ENCODE measurements around the gene PPARD. TPM values are rescaled to one million over a fixed set of nuclear protein-coding genes. Genes with fewer than 3 reads are reported as not detected.

Gene PPARD
- polyA plus RNA-seq, 1 experiment = 26.9 TPM

DNA sequence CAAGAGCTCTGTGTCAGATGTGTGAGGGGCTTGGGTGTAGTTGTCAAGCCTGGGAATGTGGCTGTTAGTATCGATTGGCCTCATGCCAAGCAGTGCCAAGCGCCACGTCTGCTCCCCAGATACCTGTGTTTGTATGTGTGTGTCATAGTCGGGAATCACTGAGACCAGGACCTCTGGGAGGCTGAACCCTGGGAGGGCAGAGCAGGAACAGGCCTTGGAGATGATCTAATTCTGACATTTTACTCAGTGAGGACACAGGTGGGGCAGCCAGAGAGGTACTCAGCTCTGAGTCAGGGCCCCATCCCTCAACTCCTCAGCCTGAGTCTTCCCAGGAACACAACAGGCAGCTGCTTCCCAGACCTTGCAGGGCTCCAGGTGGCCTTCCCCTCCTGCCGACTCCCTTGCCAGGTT, 58.5 kb downstream of the PPARD start:
- TF ChIP-seq, protein P1, sequence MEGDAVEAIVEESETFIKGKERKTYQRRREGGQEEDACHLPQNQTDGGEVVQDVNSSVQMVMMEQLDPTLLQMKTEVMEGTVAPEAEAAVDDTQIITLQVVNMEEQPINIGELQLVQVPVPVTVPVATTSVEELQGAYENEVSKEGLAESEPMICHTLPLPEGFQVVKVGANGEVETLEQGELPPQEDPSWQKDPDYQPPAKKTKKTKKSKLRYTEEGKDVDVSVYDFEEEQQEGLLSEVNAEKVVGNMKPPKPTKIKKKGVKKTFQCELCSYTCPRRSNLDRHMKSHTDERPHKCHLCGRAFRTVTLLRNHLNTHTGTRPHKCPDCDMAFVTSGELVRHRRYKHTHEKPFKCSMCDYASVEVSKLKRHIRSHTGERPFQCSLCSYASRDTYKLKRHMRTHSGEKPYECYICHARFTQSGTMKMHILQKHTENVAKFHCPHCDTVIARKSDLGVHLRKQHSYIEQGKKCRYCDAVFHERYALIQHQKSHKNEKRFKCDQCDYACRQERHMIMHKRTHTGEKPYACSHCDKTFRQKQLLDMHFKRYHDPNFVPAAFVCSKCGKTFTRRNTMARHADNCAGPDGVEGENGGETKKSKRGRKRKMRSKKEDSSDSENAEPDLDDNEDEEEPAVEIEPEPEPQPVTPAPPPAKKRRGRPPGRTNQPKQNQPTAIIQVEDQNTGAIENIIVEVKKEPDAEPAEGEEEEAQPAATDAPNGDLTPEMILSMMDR (IDR thresholded peaks at IDR 0.05; ENCODE audit: low read depth, low read length) = no peak
- H3K4me3 ChIP-seq (ENCODE audit: low read depth, low read length) = no peak overlapping the region
- POLR2A ChIA-PET = no interaction called here
- H3K27ac ChIP-seq (ENCODE audit: low read depth, low read length) = no peak overlapping the region
- CTCF ChIA-PET = interaction anchor here (5.2 kb wide), 1 partner anchor 14 kb away, joined by 18 read pairs; no protein-coding TSS in a partner anchor
- H3K9me3 ChIP-seq (ENCODE audit: control insufficient read depth, insufficient read depth, low read length) = no peaks in the 10 kb centered on the region
- DNase-seq (ENCODE audit: low read depth, low spot score) = no peak
- no peaks in the 10 kb centered on the region for H3K27me3 ChIP-seq (ENCODE audit: control insufficient read depth, insufficient read depth, low read length)

DNA sequence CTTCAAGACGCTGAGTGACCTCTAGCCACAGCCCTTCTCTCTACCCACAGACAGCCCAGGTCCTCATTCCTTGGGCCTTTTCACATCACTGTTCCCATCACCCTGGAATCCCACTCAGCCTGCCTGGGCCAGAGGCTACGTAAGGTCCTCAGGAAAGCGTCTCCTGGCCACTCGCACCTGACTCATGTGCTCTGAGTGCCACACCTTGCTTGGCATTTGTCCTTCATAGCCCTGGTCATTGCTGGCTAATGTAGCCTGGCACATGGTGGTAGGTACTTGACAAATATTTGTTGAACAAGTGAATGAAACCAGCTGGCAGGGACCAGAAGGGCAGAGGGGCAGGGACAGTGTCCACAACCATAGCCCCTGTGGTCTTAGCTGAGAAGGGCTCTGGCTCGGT, 59.2 kb downstream of the PPARD start:
- no peaks in the 10 kb centered on the region for H3K27me3 ChIP-seq (ENCODE audit: control insufficient read depth, insufficient read depth, low read length)
- no peak overlapping the region for H3K27ac ChIP-seq (ENCODE audit: low read depth, low read length)
- no peak overlapping the region for H3K4me3 ChIP-seq (ENCODE audit: low read depth, low read length)
- TF ChIP-seq, protein P1 (IDR thresholded peaks at IDR 0.05; ENCODE audit: low read depth, low read length) = no peak
- CTCF ChIA-PET = interaction anchor here (5.2 kb wide), 1 partner anchor 14 kb away, joined by 18 read pairs; no protein-coding TSS in a partner anchor
- H3K9me3 ChIP-seq (ENCODE audit: control insufficient read depth, insufficient read depth, low read length) = no peaks in the 10 kb centered on the region
- DNase-seq (ENCODE audit: low read depth, low spot score) = no peak
- POLR2A ChIA-PET = no interaction called here

DNA sequence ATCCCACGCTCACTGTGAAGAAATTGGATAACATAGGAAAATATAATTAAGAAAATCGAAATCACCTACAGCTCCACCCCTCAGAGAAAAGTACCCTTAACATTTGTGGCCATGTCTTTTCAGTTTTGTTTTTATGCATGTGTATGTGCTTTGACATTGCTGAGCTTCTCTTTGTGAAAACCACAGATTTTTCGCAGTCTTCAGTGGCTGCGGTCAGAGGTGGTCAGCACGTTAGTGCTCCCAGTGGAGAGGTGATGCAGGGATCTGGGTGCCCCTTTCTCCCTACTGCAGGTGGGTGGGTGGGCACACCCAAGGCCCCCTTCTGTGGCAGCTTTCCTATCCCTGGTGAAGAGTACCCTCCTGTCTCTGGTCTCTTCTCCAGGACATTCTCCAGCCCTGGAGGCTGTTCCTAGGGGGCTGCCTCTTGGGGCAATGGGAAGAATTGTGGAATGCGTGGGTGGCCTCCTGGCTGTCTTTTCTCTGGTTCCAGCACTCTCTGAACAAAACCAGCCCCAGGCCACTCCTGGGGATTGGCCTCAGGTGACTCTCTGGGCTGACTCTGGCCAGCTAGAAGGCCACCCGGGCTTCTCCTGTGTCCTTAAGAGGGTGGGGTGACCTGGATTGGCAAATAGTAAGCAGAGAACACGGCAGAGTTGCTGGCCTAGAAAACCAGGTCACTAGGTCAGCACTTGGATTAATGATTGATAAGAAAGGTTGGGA, 59.9 kb downstream of the PPARD start:
- DNase-seq (ENCODE audit: low read depth, low spot score) = no peak
- Histone ChIP-seq H3K4me3 (ENCODE audit: low read depth, low read length) (no peak overlapping the region), H3K9me3 (ENCODE audit: control insufficient read depth, insufficient read depth, low read length) (no peaks in the 10 kb centered on the region), H3K27me3 (ENCODE audit: control insufficient read depth, insufficient read depth, low read length) (no peaks in the 10 kb centered on the region), H3K27ac (ENCODE audit: low read depth, low read length) (no peak overlapping the region)
- ChIA-PET CTCF (interaction anchor here (5.2 kb wide), 1 partner anchor 13 kb away, joined by 18 read pairs; no protein-coding TSS in a partner anchor), POLR2A (no interaction called here)
- TF ChIP-seq, protein P1 (IDR thresholded peaks at IDR 0.05; ENCODE audit: low read depth, low read length) = no peak

DNA sequence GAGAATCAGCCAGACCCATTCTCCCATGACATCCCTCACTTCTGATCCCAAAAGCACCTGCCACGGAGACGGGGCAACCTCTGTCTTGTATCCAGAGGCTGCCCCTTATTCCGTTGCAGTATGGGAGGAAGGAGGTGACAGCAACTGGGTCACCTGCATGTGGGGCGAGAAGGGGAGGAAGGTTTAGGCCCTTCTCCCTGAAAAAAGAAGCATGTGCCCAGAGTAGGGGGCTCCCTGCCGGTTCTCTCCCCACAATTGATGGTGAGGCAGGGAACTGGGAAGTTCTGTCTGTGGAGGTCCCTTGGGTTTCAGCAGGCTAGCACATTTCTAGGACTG, 60.5 kb downstream of the PPARD start:
- H3K27ac ChIP-seq (ENCODE audit: low read depth, low read length) = no peak overlapping the region
- H3K9me3 ChIP-seq (ENCODE audit: control insufficient read depth, insufficient read depth, low read length) = no peaks in the 10 kb centered on the region
- no peak for DNase-seq (ENCODE audit: low read depth, low spot score)
- POLR2A ChIA-PET = no interaction called here
- H3K27me3 ChIP-seq (ENCODE audit: control insufficient read depth, insufficient read depth, low read length) = no peaks in the 10 kb centered on the region
- CTCF ChIA-PET = no interaction called here
- no peak overlapping the region for H3K4me3 ChIP-seq (ENCODE audit: low read depth, low read length)
- TF ChIP-seq, protein P1 (IDR thresholded peaks at IDR 0.05; ENCODE audit: low read depth, low read length) = no peak

DNA sequence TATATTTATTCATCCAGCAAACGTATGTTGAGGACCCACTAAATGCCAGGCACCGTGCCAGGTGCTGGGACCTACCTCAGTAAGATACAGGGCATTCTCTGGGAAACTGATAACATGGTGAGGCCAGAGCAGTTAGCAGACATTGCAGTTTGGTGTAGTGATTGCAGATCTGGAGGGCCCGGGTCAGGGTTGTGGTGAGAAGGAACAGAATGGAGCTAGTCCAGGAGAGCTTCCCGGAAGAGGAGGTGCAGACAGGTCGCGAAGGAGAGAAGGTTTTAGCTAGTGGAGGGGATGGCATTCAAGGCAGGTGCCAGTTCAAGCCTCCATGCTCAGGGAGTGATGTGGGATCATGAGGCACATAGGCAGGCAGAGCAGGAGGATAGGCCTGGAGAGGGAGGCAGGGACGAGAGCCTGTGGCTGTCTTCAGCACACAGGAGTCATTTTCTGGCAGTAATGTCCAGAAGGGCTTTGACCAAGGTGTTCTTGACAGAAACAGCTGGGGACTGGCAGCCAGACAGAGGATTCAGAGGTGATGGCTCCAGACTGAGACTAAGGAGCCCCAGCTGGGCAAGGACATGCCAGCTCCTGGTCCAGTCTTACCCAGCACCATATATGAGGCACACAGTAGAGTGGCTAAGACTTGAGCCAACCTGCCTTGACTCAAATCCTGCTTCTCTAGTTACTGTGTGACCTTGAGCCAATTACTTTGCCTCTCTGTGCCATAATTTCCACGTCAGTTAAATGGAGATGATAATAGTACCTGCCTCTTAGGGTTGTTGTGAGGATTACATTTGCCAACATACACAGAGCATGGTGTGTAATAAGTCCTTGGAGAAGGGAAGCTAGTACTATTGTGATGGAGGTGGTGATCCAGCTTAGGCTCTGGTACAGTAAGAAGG, 61.4 kb downstream of the PPARD start:
- TF ChIP-seq, protein P1 (IDR thresholded peaks at IDR 0.05; ENCODE audit: low read depth, low read length) = no peak
- CTCF ChIA-PET = interaction anchor here (1.4 kb wide), 1 partner anchor 12 kb away, joined by 10 read pairs; no protein-coding TSS in a partner anchor
- Histone ChIP-seq H3K27me3 (ENCODE audit: control insufficient read depth, insufficient read depth, low read length) (no peaks in the 10 kb centered on the region), H3K27ac (ENCODE audit: low read depth, low read length) (no peak overlapping the region), H3K9me3 (ENCODE audit: control insufficient read depth, insufficient read depth, low read length) (no peaks in the 10 kb centered on the region), H3K4me3 (ENCODE audit: low read depth, low read length) (no peak overlapping the region)
- no peak for DNase-seq (ENCODE audit: low read depth, low spot score)
- POLR2A ChIA-PET = no interaction called here
